Spinal cord (tissue), 9 donors: ENCODE data around the gene LOC101059915.
"Not testable (repeated sequence)": the region's sequence is repeated elsewhere in the genome, so short reads cannot be mapped to it uniquely, and the experiment has no call there.

Source experiments
- DNase-seq, 6 donors: peaks; one replicate each; pipeline versions ENCODE4 v3.0.0 to v3.0.0-alpha.2; 2013 to 2015; ENCODE audit warnings: low spot score in 6 of 6, low read depth in 4 of 6
- H3K27ac ChIP-seq: one replicate; pipeline ENCODE4 v1.5.1; 2013; ENCODE audit warnings: low read depth, low read length, control low read depth
- H3K27me3 ChIP-seq: one replicate; pipeline ENCODE4 v1.6.1; 2013; ENCODE audit warnings: low read length; ENCODE audit not compliant: control insufficient read depth, insufficient read depth
- H3K36me3 ChIP-seq: one replicate; pipeline ENCODE4 v1.6.1; 2013; ENCODE audit warnings: low read length; ENCODE audit not compliant: control insufficient read depth, insufficient read depth
- H3K4me1 ChIP-seq: one replicate; pipeline ENCODE4 v1.6.1; 2013; ENCODE audit warnings: low read length; ENCODE audit not compliant: control insufficient read depth, insufficient read depth
- H3K4me3 ChIP-seq: one replicate; pipeline ENCODE4 v1.5.1; 2013; ENCODE audit warnings: low read depth, low read length, control low read depth
- H3K9me3 ChIP-seq: one replicate; pipeline ENCODE4 v1.6.1; 2013; ENCODE audit warnings: low read length; ENCODE audit not compliant: control insufficient read depth, insufficient read depth
- WGBS: methylation state at CpG from one replicate; pipeline ENCODE4 v1.1.5; 2013; ENCODE audit warnings: missing lambda C conversion rate; ENCODE audit not compliant: insufficient coverage; 5-methylcytosine and 5-hydroxymethylcytosine counted together
- donor health status: healthy.

The LOC101059915 gene

GRCh38 chrX:71669492-71669891 lies 2.1 kb downstream of the LOC101059915 start:
- peaks cover 2% of the 10 kb centered on the region for H3K36me3 ChIP-seq
- H3K9me3 ChIP-seq, result peaks cover 2% of the 10 kb centered on the region
- H3K4me1 ChIP-seq, result no peaks in the 10 kb centered on the region
- 77% methylated on average over 9 of the region's 13 CpGs for WGBS
- H3K27ac ChIP-seq, result no peak overlapping the region
- H3K27me3 ChIP-seq, result no peaks in the 10 kb centered on the region
- no peak for DNase-seq
- H3K4me3 ChIP-seq, result no peak overlapping the region

- H3K27me3 ChIP-seq, result not testable (repeated sequence)
- WGBS, result 27% methylated on average over 10 of the region's 10 CpGs
Observed at GRCh38 chrX:71669947-71670346, 2.6 kb downstream of the LOC101059915 start.

GRCh38 chrX:71671043-71671780 lies 3.9 kb downstream of the LOC101059915 start:
- H3K9me3 ChIP-seq, result peaks cover 2% of the 10 kb centered on the region
- H3K27me3 ChIP-seq, result no peaks in the 10 kb centered on the region
- 77% methylated on average over 12 of the region's 12 CpGs for WGBS
- no peak overlapping the region for H3K4me3 ChIP-seq
- no peak for DNase-seq
- no peaks in the 10 kb centered on the region for H3K4me1 ChIP-seq
- H3K27ac ChIP-seq, result no peak overlapping the region
- peaks cover 2% of the 10 kb centered on the region for H3K36me3 ChIP-seq

More at GRCh38 chrX:71669947-71670346, 2.6 kb downstream of the LOC101059915 start:
- H3K4me3 ChIP-seq, H3K4me1 ChIP-seq, H3K27ac ChIP-seq, H3K36me3 ChIP-seq, H3K9me3 ChIP-seq: not testable (repeated sequence)
- DNase-seq, result peak in 1 of 6 donors; percentile 51

- 83% methylated on average over 11 of the region's 11 CpGs for WGBS
- Histone ChIP-seq H3K4me1 (no peaks in the 10 kb centered on the region), H3K36me3 (no peaks in the 10 kb centered on the region), H3K27me3 (no peaks in the 10 kb centered on the region), H3K9me3 (peaks cover 2% of the 10 kb centered on the region), H3K27ac (no peak overlapping the region), H3K4me3 (no peak overlapping the region)
- no peak for DNase-seq
Observed at GRCh38 chrX:71671938-71672337, 4.6 kb downstream of the LOC101059915 start.

- H3K9me3 ChIP-seq, H3K36me3 ChIP-seq, DNase-seq, H3K27ac ChIP-seq, H3K4me3 ChIP-seq, H3K4me1 ChIP-seq, H3K27me3 ChIP-seq: not testable (repeated sequence)
- 97% methylated on average over 23 of the region's 23 CpGs for WGBS
Observed at GRCh38 chrX:71675636-71676035, 8.3 kb downstream of the LOC101059915 start.

- H3K27me3 ChIP-seq, H3K9me3 ChIP-seq, H3K4me3 ChIP-seq, DNase-seq, H3K4me1 ChIP-seq, H3K27ac ChIP-seq, H3K36me3 ChIP-seq: not testable (repeated sequence)
- WGBS, result 83% methylated on average over 23 of the region's 43 CpGs
Observed at GRCh38 chrX:71676068-71676795, 8.9 kb downstream of the LOC101059915 start.

GRCh38 chrX:71677195-71677594 lies 9.8 kb downstream of the LOC101059915 start:
- 94% methylated on average over 2 of the region's 6 CpGs for WGBS
- DNase-seq, H3K4me3 ChIP-seq, H3K36me3 ChIP-seq, H3K27me3 ChIP-seq, H3K9me3 ChIP-seq, H3K27ac ChIP-seq, H3K4me1 ChIP-seq: not testable (repeated sequence)

- H3K36me3 ChIP-seq, result no peaks in the 10 kb centered on the region
- no peaks in the 10 kb centered on the region for H3K27me3 ChIP-seq
- H3K4me1 ChIP-seq, result no peaks in the 10 kb centered on the region
- DNase-seq, result no peak
- H3K4me3 ChIP-seq, result no peak overlapping the region
- H3K27ac ChIP-seq, result no peak overlapping the region
- WGBS, result 86% methylated on average over 4 of the region's 4 CpGs
- no peaks in the 10 kb centered on the region for H3K9me3 ChIP-seq
Observed at GRCh38 chrX:71679575-71680207, 12.3 kb downstream of the LOC101059915 start.

- H3K27me3 ChIP-seq, H3K4me1 ChIP-seq, H3K9me3 ChIP-seq, H3K4me3 ChIP-seq, H3K36me3 ChIP-seq, H3K27ac ChIP-seq, DNase-seq: not testable (repeated sequence)
- no CpG with 5 or more reads among the region's 24 CpGs for WGBS
Observed at GRCh38 chrX:71696641-71697465, 29.5 kb downstream of the LOC101059915 start.
